ENCODE measurements around the gene BRD1.
"Not testable (repeated sequence)": the region's sequence is repeated elsewhere in the genome, so short reads cannot be mapped to it uniquely, and the experiment has no call there.

BRD1 gene

DNA sequence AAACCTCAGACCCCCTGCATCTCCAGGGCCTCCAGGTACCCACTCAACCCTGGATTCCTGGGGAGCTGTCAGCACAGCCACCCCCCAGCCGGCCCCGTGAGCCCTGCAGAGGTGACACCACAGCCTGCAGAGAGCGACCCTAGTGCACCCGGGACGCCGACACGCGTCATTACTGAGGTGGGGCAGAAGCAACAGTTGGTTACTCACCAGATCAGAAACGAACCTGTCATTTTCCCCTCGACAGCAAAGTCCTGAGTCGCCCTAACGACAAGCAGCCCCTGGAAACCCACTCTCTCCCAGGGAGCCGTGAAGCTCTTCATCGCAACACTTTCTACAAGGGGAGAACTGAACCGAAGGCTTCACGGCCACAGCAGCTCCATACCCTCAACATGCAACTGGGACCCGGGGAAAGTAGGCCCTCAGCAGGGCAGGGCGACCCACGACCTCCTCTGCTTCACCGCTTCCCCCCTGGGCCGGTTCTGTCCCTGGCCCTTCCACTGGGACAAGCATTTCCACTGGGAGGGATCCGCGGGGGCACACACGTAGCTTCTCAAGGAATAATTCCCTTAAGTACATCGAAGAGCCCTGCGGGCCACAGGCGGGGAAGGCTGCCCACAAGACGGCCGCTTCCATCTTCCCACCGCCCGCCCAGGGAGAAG is 1.6 kb downstream of the BRD1 start:
- DNase-seq (ENCODE audit: low spot score), result no peak

GRCh38 chr22:49825436-49825835 is 2.2 kb downstream of the BRD1 start:
- no peak for DNase-seq (ENCODE audit: low spot score)

DNA sequence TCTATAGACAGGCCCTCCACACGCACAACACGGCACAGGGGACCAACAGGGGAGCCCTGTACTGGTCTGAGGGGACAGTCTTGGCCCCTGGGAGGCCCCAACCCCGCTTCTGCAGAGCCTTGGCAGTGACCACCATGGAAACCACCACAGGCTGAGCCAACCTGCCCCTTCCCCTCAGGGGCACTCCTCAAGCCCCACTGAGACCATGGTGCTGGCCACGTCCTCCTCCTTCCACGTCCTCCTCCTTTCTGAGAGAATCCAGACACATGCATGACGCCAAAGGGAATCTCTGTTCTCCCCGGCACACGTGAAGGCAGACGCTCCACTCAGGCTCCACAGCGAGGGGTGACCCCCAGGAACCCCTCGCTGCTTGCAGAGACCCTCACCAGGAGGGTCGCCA is 2.7 kb downstream of the BRD1 start:
- no peak for DNase-seq (ENCODE audit: low spot score)

- DNase-seq (ENCODE audit: low spot score), result no peak
These were observed 3.3 kb downstream of the BRD1 start for GRCh38 chr22:49824185-49824925.

GRCh38 chr22:49823289-49824045 is 4.2 kb downstream of the BRD1 start:
- DNase-seq (ENCODE audit: low spot score), result no peak

DNA sequence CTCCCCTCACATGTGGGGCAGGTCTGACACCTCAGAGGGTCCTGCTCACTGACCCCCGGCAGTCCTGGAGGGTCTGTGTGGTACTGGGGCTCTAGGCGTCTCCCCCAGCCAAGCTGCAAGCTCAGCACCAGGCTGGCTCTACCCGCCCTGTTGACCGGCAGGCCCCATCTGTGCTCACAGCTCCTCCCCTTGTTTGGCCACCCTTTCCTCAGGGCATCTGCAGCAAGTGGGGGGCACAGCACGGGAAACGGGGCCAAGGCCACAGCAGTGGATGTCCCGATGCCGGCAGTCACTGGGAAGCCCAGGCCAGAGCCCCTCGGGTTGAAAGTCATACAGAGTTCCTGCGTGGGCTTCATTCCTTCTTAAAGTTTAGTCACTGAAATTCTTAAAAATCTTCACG is 5.9 kb downstream of the BRD1 start:
- not testable (repeated sequence) for DNase-seq (ENCODE audit: low spot score)

DNA sequence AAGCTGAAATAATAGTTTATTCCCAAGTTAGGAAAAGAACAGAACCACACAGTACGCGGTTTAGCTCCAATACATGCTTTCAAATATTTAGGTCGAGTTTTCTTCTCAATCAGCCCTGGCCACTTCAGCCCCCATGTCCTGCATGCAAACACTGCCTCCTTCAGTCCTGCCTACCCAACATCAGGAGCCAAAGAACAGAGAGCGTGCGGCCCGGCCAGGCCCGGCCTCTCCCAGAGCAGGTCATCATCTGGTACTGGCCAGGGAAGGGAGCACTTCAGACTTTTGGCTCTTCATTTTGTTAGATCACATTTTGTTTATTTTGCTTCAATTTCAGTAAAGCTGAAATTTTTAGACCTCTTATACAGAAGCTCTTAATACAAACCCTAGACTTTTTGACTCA is 6.7 kb downstream of the BRD1 start:
- DNase-seq (ENCODE audit: low spot score), result no peak

- no peak for DNase-seq (ENCODE audit: low spot score)
These were observed 10.3 kb downstream of the BRD1 start for GRCh38 chr22:49817359-49817758.

GRCh38 chr22:49815641-49816091 is 12.0 kb downstream of the BRD1 start:
- no peak for DNase-seq (ENCODE audit: low spot score)

DNA sequence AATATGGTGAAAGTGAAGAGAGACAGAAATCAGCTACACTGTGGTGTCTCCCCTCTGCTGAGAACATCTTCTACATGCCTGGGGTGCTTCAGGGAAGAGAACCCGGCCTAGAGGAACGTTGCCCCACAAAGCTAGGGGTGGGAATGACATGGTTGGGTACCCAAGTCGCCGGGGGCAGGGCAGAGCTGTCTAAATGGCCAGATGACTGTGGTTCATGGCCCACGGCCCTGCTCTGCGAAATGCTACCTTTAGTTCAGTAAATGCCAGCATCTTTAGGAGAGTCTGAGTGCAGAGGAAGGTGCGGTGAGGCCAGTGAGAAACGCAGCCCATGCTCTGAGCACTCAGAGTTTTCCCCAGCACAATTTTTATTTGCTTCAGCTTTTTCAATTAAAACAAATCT is 12.8 kb downstream of the BRD1 start:
- no peak for DNase-seq (ENCODE audit: low spot score)

DNA sequence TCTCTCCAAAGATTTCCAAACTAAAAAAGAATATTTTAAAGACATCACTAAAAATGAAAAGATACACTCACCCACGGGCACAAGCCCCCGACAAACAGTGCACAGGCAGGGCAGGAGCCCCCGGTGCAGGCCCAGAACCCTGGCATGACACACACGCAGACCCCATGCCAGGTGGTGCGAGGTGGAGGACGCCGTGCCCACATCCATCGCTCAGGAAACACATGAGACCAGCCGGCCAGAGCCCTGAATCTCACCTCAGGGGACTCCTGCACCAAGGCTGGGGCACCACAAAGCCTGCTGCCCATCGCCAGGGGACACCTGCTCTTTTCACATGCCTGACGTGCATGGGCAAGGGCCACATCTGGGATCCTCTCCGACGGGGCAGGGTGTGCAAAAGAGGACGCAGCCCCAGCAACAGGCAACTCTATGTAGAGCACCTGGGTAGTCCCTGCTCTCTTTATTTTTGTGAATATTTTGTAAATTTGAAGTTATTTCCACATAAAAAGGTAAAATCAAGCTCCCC is 13.4 kb downstream of the BRD1 start:
- DNase-seq (ENCODE audit: low spot score), result no peak

- DNase-seq (ENCODE audit: low spot score), result no peak
These were observed 14.8 kb downstream of the BRD1 start for GRCh38 chr22:49812838-49813237.

DNA sequence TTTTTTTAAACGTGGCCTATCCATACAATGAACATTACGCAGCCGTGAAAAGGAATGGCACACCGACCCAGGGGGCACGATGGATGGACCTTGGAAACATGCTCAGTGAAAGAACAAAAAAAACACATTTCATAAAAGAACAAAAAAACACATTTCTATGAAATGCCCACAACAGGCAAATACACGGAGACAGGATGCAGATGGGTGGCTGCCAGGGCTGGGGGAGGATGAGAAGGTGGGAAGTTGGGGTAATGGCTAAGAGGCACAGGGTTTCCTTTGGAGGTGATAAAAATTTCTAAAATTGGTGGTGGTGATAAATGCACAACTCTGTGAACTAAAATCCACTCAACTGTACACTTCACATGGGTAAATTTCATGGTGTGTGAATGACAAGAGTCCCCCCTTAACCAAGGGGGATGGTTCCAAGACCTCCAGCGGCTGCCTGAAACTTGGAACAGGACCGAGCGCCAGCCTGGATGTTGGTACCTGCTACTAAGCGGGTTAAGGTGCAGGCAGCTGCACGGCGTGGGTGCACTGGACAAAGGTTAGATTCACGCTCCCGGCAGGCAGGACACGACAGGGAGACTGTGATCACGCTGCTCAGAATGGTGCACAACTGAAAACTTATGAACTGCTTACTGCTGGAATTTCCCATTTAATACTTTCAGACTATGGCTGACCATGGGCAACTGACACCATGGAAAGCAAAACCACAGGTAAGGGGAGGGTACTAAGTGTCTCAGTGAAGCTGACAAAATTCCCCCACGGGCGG is 16.5 kb downstream of the BRD1 start:
- DNase-seq (ENCODE audit: low spot score), result no peak

DNA sequence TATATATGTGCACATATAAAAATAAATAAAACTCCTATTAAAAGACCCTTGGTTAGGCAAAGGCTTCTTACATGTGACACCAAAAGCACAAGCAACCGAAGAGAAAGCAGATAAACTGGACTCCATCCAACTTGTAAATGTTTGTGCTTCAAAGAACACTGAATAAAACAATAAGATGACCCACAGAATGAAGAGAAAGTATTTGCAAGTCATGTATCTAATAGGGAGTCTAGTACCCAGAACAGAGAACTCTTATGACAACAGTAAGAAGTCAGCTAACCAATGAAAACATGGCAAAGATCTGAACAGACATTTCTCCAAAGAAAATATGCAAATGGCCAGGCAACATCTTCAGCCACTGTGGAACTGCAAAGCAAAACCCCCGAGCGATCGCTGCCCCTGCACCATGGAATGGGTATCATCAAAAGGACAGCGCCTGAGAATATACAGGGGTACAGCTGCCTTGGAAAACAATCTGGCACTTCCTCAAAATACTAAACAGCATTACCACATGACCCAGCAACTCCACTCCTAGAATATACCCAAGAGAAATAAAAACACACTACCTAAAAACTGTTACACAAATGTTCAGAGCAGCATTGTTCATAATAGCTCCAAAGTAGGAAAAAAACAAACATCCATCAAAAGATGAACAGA is 17.2 kb downstream of the BRD1 start:
- no peak for DNase-seq (ENCODE audit: low spot score)

- DNase-seq (ENCODE audit: low spot score), result no peak
These were observed 19.6 kb downstream of the BRD1 start for GRCh38 chr22:49807780-49808708.

- no peak for DNase-seq (ENCODE audit: low spot score)
These were observed 20.5 kb downstream of the BRD1 start for GRCh38 chr22:49807129-49807528.

DNA sequence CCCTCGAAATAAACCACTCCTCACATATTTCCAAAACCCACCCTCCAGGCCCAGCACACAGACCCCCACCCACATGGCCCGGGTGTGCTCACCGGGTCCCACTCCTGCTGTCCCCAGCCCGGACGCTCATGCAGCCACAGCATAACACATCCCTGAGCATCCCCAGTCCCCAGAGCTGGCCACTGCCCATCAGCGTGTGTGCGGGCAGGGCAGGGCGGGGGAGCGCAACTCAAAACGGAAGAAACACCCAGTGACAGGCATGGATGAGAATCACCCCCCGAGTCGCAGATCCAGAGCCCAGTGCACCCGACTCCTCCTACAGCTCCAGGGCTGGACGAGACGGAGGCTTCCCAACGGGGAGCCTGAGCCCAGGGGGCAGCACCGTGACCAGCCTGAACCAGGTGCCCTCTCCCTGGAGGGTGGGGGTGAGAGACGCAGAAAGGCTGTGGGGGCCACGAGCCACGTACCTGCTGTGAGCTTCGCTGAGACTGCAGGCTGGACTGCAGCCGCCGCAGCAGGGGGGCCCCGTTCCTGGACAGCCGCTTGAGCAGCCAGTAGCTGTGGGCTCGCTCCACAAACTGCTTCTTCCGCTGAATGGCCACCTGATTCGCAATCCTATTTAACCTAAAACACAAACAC is 23.8 kb downstream of the BRD1 start:
- DNase-seq (ENCODE audit: low spot score), result no peak

DNA sequence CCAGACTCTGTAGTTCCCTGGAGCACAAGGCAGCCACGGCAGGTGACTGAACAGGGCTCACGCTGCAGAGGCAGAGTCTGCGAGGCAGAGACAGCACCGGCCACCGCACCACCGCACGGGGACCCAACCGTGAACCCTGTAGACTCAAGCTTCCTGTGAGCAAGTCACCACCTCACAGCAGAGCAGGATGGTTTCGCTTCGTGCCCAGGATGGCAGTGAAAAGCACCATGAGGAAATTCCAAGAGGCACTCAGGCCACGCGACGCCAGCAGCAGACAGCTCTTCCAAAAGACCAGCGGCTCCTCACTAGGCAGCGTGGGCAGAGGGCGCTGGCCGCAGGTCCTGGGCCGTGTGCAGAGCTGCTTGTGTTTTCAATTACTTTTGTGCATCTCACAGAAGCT is 24.5 kb downstream of the BRD1 start:
- DNase-seq (ENCODE audit: low spot score), result no peak

DNA sequence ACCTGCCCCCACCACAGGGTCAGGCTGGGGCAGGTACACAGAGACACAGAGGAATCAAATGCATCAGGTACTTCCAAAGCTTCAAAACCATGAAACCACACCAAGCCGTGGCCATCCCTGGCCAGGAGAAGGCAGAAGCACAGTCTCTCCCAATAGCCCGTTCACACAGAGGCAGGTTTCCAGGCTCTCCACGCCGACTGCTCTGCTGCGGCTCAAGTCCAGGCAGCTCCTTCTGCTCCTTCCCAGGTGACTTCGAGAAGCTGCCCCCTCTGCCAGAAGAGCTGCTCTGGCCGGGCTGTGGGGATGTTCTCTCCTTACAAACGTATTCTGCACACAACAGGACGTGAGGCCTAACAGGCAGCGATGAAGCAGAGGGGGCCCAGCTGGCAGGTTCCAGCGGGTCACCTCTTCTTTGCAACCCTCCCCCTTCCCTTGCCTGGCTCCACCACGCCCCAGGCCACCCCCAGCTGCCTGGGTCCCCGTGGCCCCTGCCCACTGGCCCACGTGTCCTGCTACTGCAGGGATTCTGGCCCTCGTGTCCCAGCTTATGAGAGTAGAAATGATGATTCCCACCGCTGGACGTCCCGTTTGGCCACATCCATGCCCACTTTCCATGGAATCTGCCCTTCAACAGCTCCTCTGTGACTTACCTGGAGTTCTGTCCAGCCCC is 26.1 kb downstream of the BRD1 start:
- DNase-seq (ENCODE audit: low spot score), result no peak

All from HuH-7 (cell line).